H54 (cell line): ENCODE results near the gene ESR2.

Experiments used
- DNase-seq: peaks from one replicate; pipeline ENCODE4 v3.0.0; 2011; ENCODE audit warnings: low spot score, mixed read lengths; ENCODE audit not compliant: insufficient read length
- FAIRE-seq: peaks from 3 replicates; lab custom pipeline; 2011; peaks lifted over from hg19 to GRCh38; lab: Jason Lieb, UNC
- POLR2A ChIP-seq: IDR thresholded peaks from 2 replicates; pipeline ENCODE4 v1.6.1; 2011; ENCODE audit warnings: low read depth, mild to moderate bottlenecking, low read length

Gene ESR2

DNA sequence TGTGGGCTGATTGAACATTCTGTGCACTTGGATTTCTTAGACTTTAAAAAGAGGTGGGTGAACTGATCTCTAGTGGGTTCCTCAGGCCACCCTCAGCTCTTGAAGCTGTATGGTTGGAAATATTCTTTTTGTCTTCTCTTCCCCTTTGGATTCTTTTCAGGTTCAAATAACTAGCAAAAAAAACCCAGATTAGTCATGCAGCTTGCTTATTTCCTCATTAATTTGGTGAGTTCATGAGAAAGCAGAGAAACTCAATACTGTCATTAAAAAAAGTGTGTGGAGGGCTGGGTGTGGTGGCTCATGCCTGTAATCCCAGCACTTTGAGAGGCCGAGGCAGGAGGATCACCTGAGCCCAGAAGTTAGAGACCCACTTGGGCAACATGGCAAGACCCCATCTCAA, 183.4 kb downstream of the ESR2 start:
- no peak for DNase-seq
- FAIRE-seq, result no peak
- no peak for TF ChIP-seq POLR2A

DNA sequence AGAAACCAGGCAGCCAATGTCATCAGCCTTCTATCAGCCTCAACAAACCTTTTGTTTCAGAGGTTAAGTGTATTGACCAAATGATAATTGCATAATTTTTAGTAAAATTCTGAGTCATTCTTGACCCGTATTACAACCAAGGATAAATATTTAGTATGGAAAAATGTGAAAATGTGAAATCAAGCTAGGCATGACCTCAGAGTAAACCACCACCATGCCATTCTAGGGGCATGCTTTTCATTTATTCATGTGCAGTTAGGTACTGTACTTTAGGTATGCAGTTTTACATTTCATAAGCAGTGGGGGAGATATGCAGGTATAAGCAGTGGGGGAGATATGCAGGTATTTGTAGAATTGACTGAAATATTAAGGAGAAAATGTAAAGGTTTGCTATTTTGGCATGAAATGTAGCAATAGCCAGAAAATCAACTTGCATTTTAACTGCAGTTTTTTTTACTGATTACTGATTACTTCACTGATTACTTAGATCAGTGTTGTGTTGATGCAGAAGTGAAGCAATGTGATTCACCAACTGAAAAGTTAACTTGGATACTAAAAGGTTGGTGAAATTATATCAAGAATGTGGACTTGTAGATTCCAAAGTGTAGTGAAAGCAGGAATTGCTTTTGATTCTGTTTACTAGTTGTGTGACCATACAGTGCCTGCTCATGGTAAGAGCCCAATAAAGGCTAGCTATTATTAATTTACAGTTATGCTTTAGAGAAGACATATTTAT, 184.2 kb downstream of the ESR2 start:
- no peak for FAIRE-seq
- DNase-seq, result no peak
- no peak for TF ChIP-seq POLR2A

DNA sequence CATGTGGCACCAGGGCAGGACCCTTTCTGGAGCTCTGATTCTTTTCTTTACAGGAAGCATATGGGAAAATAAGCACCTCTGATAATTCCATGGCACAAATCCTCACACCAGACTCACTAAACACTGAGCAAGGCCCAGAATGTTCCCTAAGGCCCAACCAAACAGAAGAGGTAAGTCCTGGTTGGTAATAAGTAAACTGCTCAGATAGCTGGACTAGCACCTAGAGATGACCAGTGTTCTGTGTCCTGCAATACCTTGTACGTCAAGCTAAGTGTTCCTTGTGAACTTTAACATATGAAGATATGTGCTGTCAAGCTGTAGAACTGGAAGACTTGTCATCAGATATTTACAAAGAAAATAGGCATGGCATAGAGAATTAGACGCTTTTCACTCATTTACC, 186.7 kb downstream of the ESR2 start:
- FAIRE-seq, result no peak
- no peak for DNase-seq
- no peak for TF ChIP-seq POLR2A

DNA sequence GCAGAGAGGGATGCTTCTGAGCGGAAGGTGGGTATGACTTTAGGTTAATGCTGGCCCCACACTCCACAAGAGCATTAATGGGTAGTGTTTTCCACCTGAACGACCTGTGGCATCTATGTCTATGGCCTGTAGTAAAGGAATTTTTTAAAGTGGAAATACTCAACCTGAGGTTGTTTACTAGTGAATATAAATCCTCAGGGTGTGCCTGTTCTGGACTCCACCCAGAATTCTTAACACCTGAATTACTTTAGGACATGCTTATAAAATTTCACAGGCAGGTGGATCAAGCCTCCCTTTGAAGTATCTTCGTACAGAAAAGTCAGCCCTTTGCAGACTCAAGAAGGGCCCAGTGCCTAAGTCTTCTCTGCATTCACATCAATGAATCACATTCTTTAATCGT, 196.1 kb downstream of the ESR2 start:
- no peak for DNase-seq
- no peak for TF ChIP-seq POLR2A
- FAIRE-seq, result no peak

DNA sequence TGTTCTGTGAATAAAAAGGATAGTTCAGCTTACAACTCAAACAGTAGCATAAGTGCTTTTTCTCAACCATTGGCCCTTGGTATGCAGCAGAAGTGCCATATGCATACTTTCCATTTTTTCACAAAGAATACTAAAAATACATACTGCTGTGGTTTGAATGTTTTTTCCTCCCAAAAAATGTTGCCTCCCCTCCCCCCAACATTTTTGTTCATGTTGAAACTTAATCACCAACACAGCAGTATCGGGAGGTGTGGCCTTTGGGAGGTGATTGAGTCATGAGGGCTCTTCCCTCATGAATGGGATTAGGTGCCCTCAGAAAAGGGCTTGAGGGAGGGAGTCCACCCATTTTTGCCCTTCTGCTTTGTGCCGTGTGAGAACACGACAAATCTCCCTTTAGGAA, 198.6 kb downstream of the ESR2 start:
- DNase-seq (no peak), FAIRE-seq (no peak)
- no peak for TF ChIP-seq POLR2A

DNA sequence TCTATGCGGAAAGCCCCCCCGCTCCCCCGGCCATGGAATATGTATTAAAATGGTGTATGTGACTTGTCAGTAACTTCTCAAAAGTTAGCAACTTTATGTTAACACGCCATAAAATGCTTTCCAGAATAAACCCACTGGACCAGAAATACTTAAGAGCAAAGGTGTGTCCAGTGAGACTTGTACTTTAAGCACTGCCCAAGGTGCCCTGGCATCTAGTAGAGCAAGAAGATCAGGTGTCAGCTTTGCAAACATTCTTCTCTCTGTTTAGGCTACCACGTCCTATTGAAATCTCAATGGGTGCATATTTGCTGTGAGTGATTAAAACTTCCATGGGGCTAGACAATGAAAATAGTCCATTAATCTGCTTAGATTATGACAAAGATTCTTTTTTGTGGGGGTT, 201.2 kb downstream of the ESR2 start:
- no peak for DNase-seq
- no peak for TF ChIP-seq POLR2A
- no peak for FAIRE-seq

DNA sequence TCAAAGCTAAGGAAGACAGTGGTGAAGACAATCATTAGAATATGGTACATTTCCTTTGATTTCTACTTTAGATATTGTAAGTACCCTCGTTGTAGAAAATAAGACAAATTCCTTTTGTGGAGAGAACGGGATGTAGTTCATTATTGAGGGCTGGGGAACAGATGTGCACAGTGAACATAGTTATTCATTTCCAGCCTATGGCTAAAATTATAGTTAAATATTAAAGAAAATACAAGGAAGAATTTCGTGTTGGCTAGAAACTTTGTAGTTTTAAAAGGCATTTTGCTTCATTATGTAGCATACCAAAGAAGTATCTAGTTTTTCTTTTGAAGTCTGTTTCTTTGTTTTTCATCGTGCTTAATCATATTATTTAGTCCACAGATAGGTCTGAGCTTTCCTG, 201.8 kb downstream of the ESR2 start:
- DNase-seq (no peak), FAIRE-seq (no peak)
- TF ChIP-seq POLR2A, result no peak

DNA sequence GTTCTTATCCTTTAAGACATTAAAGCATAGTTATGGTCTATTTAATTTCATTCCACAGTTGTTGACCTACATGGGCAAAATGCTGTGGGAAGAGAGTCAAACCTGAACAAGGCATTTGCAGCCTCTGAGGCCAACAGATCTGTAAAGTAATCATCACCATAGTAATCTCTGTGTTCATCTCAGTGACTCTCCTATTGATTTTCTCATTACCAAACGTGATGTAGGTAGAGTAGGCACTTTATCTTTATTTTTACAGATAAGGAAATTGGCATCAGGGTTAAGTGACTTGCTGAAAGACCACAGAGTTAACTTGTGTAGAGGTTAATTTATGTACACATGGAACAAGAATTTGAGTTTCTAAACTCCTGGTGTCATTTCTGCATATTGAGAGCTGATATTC, 203.0 kb downstream of the ESR2 start:
- FAIRE-seq, result no peak

DNA sequence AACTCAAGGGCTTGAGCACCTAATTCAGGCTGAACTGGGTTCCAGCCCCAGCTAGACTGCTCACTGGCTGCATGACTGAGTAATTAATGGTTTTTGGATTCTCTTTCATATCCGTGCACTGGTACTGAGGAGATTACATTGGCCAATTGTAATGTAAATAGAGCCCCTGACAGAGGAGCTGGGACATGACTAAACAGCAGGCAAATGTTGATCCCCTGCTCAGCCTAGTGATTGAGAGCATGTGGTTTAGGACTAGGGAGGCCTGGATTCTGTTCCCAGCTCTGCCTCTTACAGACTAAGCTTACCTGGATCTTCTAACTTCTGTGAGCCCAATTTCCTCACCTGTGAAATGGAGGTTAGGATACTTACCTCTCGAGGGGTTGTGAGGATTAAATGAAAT, 204.3 kb downstream of the ESR2 start:
- DNase-seq (no peak), FAIRE-seq (no peak)
- TF ChIP-seq POLR2A, result no peak

More for the DNA sequence above, 203.0 kb downstream of the ESR2 start:
- no peak for DNase-seq
- no peak for TF ChIP-seq POLR2A

DNA sequence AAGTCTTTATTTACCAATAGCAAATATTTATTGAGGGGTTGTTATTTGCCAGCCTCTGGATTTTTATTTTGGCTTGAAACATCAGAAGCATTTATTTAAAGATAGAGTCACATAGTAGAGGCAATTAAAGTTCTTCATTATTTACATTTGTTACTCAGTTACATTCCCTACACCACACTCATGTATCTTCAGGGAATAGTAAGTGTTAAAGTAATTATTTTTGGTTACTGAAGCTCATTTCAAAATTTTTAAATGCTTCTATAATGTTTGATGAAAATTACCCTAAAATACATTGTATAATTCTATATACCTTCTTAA, 205.6 kb downstream of the ESR2 start:
- no peak for TF ChIP-seq POLR2A
- FAIRE-seq, result no peak
- no peak for DNase-seq

DNA sequence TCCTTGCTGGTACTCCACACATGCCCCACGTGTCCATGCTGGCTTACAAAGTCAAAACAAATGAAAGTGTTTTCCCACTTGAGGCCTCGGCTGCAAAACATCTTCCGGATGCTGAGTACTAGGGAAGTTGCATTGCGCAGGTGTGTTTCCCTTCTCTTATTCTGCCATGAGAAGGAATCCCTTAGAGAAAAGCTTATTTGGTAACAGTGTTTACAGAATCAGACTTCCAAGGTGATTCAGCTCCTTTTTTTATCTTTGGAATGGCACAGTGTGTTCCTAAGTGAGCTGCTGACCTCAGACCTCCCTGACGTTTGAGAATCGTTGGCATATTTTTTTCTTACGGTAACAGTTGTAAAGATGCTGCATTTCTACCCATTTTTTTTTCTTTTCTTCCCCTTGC, 211.3 kb downstream of the ESR2 start:
- TF ChIP-seq POLR2A, result no peak
- DNase-seq (no peak), FAIRE-seq (no peak)

DNA sequence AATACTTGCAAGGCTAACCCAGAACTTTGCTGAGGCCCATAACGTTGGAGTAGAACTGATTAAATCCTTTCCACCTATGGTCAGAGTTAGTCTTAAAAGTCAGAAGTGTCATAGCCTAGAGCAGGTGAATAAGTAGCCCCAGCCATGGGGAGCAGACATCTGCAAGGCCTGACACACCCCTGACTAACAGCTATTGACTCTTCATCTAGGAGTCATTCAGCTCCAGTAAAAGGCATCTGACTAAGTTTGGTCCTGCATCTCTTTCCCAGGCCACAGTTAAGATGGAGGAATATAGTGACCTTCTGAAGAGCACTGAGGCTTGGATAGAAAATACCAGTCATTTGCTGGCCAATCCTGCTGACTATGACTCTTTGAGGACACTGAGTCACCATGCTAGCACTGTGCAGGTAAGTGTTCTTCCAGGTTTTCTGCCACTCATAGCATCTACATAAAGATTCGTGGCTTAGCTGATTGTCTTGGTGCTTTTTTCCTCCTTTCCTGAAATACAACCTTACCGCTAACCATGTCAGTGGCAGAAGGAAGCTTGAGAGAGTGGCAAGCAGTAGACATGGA, 212.9 kb downstream of the ESR2 start:
- no peak for FAIRE-seq
- no peak for DNase-seq
- TF ChIP-seq POLR2A, result no peak

DNA sequence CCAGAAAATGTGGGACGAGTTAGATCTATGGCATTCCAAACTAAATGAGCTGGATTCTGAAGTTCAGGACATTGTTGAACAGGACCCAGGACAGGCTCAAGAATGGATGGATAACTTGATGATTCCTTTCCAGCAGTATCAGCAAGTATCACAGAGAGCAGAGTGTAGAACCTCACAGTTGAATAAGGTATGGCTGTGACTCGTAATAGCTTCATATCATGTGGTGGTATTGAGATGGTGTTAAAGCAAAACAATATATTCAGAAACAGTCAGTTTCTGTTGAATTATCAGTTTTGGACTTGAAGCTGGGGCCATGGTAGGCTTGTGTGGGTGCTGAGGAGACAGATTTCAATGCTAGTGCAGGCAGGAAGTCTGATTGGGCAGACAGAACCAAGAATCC, 213.7 kb downstream of the ESR2 start:
- FAIRE-seq, result peak; percentile 80
- DNase-seq, result no peak
- no peak for TF ChIP-seq POLR2A

DNA sequence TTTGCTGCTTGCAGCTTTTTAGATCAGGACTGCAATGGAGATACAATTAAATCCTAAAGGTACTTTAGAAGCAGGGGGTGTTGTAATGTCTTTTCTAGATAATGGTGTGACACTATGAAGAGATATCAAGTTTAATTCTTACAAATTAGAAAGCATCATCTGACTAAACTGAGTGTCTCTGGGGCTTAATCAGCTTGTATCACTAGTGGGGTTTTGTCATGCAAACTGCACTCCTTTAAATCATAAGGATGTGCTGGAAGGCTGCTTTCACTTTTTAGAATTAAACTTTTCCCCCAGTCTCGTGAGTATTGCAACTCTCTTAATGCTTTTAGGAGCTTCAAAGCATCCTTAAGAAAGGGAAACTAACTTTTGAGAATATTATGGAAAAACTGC, 218.6 kb downstream of the ESR2 start:
- peak; percentile 48 for FAIRE-seq
- no peak for DNase-seq
- no peak for TF ChIP-seq POLR2A

DNA sequence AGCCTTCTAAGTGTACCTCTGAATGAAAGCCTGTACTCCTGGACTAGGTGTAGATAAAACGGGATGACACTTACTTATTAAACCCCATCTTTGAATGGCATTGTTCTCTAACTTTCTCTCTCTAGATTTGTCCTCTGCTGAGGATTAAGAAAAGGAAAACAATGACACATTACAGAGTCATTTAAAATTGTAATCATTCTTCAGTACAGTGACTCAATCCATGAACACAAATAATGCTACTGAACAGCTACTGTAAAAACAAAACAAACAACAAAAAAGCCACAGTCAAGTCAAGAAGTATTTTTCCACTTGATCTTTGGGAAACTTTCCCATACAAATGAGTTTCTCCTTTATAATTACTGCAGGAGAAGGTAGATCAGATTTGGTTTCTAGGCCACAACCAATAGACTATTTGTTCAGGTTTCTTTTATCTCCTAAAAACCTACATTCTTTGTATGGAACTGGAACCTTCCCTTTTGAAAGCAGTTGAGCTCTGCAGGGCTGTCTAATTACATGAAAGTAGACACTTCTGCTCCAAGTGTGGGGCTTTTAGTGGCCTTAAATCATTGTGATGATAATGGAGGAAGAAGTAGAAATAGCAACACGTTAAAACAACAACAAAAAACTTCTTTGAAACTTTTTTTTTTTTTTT, 219.1 kb downstream of the ESR2 start:
- peak; percentile 29 for DNase-seq
- peak; percentile 84 for FAIRE-seq
- TF ChIP-seq POLR2A, result no peak
